Anterior cingulate cortex (tissue), 58 donors: ENCODE measurements around the gene TMEM163.
"Not testable (repeated sequence)": the region's sequence is repeated elsewhere in the genome, so short reads cannot be mapped to it uniquely, and the experiment has no call there.

Experiments used
- DNase-seq, 58 donors: peaks; one replicate each; lab custom pipeline; 2025; lab: John Stamatoyannopoulos, UW

Gene TMEM163

DNA sequence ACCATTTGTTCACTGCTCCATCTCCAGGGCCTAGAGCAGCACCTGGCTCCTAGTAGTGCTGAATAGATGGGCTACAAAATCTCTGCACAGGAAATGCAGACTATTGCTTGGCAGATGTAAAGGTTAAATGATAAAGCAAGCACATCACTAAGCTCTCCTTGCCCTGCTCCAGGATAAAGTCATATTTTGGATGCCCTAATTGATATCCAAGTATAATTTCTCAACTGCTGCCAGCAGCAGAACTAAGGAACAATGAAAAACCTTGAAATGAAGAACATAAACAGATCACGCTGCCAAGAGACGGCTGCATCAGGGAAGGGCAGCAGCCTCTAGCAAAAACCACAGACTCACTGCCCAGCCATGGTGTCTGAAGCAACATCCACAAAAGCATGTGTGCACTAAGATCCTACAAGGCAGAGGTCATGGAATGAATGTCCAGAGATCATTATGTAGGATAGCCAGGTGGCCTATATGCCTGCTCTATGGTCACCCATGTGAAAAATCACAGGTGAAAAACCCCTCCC lies 134.7 kb downstream of the TMEM163 start:
- DNase-seq, result no peak

DNA sequence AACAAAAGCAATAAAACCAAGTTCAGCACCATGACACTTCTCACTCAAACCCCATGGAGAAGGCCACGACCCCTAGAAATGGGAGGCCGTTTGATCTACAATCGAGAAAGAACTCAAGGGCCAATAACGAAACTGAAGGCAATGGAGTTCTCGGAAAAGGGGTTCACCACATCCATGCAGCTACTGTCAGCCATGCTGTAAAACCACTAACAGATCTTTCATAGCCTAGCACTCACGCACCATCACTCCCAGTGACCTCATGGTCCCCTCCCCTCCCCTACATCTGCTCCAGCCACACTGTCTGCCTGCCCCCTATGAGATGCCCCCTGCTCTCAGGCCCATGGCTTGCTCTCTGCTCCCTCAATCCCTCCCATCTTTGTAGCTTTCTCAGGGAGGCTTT lies 135.3 kb downstream of the TMEM163 start:
- DNase-seq, result no peak

DNA sequence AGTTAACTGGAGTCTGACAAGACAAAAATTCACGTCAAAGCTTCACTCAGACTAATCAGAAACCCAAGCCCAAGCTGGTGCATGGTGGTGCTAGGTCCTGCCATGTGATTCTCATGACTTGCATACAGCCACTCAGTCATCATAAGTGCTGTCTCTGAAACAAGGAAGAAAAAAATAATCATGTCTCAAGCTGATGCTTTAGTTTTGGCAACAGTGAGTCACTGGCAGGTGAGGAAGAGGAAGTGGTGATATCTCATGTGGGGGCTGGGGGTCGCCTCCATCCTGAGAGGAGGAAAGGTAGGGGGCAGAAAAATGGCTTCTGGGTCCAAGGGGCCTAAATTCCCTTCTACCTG lies 136.3 kb downstream of the TMEM163 start:
- no peak for DNase-seq

DNA sequence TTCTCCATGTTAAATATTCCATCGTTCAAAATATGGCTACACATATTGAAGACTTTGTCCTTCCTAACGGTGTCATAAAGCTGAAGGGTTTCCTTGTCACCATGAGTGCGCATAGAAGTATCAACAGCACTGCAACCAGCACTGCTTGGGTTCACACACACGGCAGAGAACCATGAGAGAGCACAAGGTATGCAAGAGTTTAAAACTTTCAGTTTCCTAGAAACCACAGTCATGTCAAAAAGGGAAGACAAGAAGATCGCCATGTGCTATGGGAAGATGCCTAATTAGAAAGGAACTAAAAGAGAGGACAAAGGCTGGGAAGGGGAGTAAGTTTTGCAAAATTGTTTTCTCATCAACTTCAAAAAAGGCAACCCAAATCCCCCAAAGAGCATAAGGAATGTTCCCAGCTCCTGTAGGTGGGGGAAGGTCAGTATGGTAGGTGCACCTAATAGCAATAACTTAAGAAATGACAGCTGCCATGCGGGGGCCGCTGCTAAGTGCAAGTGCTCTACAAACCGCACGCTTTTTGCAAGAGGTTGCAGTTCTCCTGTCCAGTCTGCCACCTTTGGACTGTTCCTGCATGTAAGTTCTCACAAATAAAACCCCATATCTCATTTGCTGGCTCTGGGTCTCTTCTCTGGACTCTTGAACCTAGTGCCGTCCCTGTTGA lies 136.8 kb downstream of the TMEM163 start:
- no peak for DNase-seq

DNA sequence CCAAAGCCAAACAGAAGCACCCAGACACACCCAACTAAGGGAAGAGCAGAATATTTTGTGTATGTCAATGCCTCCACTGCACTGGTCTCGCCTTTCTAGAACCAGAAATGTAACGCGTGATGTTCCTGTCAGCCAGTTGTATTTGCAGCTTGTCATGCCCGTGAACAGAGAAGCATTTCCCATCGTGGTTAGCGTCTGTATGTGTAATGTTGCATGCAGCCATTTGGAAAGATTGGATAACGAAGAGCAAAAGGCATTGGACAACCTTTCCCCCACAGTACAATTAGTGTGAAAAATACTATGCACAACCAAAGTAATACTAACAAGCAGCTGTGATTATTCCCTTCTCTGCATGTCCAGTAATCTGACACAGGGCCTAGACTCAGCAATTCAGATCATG lies 140.5 kb downstream of the TMEM163 start:
- no peak for DNase-seq

DNA sequence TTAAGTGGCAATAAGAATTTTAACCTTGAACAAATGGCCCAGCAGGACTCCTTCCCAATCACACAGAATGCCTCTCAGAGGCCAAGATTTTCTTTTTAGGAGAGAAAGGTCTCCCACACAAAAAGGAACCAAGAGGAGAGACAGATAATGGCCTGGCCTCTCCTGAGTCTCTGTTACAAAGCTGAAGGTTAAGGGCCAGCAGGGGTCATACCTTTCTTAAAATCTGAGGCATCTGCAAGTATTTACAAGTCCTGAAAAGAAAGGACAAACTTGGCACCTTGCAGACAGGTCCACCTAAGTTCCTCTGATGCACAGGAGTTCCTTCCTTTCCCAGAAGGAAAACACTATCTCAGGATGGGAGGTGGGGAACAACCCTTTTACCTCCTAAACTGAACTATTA lies 142.3 kb downstream of the TMEM163 start:
- no peak for DNase-seq

DNA sequence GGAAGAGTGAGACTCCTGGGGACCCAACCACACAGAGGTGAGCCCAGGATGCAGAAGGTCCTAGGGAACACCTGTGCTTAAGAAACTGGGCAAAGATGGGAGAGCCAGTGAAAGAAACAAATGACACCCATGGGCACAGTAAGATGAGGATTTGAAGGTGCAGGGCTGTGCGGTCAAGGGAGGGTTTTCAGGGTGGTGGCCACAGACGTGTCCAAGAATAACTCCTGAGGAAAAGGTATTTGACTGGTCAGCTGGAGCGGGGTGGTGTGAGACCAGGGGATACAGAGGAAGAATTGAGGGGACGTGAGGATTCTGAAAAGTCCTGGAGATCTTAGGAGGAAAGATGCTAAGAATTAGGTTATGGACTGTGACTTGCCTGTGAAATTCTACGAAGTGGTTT lies 142.9 kb downstream of the TMEM163 start:
- DNase-seq, result no peak

DNA sequence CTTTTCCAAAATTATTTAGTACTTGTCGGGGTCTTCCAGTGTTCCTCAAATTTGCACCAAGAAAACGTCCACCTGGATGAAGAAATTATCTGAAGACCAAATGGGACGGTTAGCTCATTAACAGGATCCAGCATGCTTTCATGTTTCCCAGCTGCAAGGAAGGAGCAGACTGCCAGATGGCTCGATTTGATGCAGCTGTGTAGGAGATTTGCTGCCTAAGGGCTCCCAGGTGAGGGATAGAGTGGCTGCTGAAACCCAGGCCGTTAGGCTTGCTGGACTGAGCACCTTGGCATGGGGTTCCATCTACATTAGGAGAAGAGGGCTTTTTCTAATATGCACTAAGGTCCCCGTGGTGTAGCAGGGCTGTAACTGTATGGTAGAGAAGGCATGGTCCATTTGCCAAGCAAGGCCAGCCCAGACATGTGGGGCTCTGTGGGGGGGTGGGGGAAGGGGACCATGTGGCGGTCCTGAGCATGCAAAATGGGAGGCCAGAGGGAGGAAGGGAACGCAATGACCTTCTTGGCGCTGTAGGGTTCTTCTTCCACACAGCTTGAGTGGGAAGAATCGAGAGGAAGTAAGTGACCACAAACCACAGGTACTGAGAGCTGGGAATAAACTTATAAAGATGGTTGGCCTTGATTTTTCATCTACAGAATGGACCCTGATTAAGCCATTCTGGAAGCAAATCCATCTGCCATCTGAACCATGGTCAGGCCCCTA lies 144.0 kb downstream of the TMEM163 start:
- no peak for DNase-seq

DNA sequence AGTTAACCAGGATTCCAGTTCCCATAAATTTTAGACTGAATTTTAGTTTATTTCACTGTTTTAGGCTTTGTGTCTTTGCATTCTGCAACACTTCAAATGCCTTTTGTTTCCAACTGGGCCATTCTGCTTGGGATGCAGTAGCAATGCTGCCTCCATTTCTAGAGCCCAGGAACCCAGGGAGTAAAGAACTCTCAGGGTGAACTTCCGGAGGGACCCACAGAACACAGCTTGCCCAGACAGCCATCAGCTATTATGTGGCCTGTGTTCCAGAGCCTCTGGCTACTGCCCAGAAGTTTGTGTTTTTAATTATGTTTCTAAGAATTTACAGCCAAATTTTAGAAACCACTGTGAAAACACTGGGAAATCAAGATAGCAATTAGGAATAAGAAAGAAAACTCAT lies 145.1 kb downstream of the TMEM163 start:
- DNase-seq, result no peak

DNA sequence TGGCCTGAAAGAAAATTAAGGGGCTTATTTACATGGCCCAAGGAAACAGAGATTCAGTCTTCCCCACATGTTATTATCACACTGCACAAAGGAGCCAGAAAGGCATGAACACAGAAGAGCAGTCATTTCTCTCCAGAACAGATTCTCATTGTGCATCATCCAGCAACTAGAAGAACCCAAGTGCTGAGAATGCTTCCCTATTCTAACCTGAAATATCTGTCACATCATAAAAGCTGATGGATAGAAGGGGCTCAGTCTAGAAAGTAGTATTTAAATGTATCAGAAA lies 145.8 kb downstream of the TMEM163 start:
- DNase-seq, result peak in 1 of 58 donors; percentile 10

DNA sequence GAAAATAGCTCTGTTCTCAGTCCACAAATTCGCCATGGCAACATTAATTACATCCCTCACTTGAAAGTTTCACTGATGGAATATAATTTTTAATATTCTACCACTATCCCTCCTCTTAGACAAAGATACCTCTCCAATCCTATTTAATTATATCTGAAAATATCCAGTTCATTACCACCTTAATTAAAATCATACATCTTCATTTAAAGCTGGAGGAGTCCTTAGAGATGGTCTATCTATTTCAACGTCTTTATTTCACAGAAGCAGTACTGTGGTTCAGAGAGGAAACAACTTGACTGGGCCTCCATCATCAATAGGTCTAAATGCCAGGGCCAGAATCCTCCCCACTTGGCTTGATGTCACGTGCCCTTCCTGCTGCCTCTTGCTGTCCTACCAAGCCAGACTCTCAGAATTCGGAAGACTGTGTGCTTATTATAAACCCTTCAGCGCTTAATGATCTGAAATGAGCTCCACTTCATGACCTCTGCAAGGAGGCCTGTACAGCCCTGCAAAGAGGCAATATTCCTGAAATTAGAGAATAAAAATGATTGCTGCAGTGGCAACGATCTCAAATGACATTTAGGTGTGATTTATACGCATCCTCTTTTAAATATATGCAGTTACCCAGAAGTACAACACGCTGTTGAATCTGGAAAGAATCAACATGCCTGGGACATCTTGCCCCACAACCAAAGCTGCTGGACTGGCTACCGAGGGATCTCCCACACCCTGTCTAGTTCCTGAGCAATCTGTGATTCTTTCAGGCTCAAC lies 146.3 kb downstream of the TMEM163 start:
- no peak for DNase-seq

DNA sequence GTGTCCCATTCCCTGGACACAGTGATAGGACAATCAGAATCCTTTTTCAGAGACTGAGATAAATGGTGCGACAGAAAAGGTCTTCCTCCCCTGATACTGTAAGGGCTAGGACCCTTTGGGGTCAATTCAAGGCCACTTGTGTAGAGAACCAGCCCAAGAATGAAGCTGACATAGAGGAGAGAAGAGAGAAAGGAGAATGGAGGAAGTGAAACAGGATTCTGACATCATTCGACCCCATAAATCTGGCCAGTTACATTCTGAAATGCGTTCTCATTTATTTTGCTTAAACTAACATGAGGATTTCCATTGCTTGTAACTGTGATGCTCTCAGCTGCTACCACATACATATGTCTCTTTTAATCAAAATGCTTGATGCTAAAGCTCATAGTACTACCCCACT lies 148.1 kb downstream of the TMEM163 start:
- DNase-seq, result no peak

DNA sequence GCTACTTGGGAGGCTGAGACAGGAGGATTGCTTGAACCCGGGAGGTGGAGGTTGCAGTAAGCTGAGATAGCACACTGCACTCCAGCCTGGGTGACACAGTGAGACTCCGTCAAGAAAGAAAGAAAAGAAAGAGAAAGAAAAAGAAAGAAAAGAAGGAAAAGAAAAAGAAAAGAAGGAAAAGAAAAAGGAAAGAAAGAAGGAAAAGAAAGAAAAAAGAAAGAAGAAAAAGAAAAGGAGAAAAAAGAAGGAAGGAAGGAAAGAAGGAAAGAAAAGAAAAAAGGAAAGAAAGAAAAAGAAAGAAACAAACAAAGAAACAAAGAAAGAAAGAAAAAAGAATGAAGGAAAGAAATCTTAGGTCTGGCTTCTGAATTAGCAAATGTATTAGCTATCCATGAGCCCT lies 150.4 kb downstream of the TMEM163 start:
- no peak for DNase-seq

DNA sequence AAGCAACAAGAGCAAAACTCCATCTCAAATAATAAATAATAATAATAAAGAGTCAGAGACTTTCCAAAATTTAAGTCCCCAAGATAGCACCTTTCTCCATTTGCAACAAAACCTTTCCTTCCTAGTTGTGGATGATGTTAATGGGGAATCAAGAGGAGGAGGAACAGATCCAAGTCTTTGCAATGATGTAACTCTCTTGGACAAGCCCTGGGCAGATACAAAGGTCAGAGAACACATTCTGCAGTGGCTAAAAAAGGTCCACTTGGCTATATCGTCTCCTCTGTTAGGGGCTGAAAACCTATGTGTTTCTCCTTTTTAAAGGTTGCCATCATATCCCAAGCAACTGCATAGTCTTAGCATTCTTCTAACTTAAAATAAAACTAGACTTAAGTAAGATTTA lies 151.1 kb downstream of the TMEM163 start:
- DNase-seq, result no peak

DNA sequence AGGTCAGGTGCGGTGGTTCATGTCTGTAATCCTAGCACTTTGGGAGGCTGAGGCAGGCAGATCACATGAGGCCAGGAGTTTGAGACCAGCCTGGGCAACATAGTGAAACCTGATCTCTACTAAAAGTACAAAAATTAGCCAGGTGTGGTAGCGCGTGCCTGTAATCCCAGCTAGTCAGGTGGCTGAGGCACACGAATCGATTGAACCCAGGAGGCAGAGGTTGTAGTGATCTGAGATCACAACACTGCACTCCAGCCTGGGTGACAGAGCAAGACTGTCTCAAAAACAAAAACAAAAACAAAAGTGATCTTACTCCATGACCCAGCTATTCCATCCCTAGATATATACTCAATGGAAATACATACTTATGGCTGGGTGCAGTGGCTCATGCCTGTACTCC lies 153.8 kb downstream of the TMEM163 start:
- DNase-seq, result not testable (repeated sequence)

DNA sequence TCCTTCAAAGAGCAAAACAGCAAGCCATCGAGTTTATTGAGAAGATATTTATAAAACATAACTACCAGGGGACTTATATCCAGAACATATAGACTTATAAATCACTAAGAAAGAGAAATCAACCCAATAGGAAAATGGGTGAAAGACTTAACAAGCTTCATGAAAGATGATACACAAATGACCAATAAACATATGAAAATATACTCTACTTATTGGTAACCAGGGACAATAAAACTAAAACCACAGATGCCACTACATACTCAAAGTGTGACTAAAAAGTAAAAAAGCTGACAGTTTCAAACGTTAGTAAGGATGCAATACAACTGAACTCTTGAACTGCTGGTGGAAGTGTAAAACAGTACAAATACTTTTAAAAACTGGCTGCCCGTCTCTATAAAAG lies 154.3 kb downstream of the TMEM163 start:
- DNase-seq, result no peak

DNA sequence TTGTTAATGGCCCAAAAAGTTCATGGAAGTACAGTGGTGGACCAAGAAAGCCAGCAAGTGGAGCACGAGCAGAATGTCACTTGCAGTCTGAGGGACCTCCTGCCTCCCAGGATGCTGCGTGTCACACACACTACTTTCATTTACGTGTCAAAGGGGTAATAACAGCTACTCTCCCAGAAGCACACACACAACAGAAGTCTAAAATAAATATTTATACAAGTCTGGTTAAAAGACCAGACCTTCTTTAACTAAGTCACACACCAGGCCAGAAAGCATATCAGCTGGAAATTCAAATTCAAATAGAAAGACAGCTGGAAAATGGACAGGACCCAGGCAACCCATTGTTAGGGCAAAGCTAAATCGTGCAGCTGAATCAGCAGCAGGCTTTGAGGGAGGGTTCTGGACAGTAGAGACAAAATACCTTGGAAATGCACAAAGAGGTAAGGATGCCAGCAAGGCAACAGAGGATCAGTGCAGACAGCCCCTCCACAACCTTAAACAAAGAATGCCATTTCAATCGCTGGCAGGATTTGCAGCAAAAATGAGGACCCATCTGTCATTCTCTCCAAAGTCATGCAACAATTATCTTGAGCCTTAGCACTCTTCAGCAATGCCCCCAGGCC lies 160.5 kb downstream of the TMEM163 start:
- no peak for DNase-seq

DNA sequence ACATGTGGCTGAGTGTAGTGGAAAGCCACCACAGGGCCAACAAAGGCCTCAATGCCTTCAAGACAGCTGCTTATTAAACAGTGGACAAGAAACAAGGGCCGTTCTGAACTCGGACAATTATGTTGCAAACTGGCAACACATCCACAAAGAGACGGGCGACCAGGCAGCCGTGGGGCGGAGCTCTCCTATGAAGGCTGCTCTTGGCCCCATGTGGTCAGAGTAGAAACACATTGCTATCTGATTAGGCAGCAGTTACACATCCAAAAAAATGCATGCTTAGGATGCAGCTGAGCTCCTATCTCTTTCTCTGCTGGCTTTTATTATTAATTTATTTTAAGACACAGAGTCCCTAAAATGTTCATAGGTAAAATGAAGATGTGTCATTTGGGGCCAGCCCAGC lies 163.4 kb downstream of the TMEM163 start:
- DNase-seq, result no peak

DNA sequence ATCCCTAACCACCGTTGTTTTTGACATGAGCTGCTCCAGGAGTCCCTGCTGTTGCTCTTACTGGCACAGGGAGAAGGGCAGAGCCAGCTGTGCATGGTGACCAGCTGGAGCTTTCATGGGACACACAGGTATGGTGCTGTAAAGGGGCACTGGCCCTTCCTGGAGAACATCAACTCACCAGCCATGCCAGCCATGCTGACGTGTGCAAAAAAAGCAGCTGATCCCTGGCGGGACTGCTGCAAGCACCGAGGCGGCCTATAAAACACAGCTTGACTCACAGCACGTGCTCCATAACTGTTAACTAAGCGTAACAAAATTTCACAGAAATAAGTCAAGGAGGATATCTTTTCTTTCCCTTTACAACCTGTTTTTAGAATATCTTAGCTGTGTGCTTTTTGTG lies 165.1 kb downstream of the TMEM163 start:
- DNase-seq, result no peak

DNA sequence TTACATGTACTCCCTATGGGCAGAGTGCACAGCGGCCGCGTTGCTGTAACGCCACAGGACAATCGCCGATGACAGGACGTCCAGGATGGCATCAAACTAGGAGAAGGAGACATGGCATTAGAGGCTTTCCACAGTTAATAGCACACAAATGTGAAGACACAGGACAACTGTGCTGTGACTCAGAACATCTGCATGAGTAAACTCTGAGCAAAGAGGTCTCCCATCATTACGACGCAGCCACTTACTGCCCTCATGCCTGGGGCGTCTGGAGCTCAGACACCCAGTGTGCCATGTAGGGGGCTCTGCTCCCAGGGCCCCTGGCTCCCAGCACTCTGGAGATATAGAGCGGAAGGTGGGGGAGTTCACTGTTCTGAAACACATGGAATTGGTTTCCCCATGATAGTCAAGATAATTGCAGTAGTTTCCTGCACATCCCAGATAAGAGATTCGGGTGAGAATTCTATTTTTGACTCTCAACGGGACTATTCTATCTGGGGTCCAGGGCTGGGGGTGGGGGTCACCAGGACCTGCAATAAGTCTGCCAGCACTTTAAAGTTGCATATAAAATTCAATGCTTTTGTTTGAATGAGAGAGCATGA lies 168.1 kb downstream of the TMEM163 start:
- DNase-seq, result no peak

DNA sequence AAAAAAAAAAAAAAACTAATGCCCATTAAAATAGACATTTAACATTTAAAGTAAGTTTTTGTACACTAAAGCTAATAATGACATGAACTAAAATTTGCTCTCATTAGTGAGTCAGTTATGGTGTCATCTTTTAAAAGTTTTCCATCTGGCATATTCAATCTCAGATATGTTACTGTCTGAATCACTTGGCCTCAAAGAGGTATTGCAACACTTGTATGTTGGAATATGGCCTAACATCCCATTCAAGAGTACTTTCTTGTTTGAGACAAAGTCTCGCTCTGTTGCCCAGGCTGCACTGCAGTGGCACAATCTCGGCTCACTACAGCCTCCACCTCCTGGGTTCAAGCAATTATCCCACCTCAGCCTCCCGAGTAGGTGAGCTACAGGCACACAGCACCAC lies 169.7 kb downstream of the TMEM163 start:
- no peak for DNase-seq
